Activated CD8-positive, alpha-beta memory T cell treated with anti-CD3 and anti-CD28 coated beads for 36 hours (primary cell): ENCODE measurements around the gene EXOC6B. TPM values are rescaled to one million over a fixed set of nuclear protein-coding genes. Genes with fewer than 3 reads are reported as not detected.

Experiments
- CTCF ChIA-PET: fragments of 350-600 bp; sonication (Branson Sonifier 250); formaldehyde crosslinking; loops from one replicate; lab custom pipeline; 2021; ENCODE audit warnings: antibody characterized with exemption; lab: Charles Lee
- POLR2A ChIA-PET: fragments of 350-600 bp; sonication (Branson Sonifier 250); formaldehyde crosslinking; loops from one replicate; lab custom pipeline; 2021; ENCODE audit warnings: antibody characterized with exemption; lab: Charles Lee
- total RNA-seq, 2 experiments: library from RNA; stranded (reverse); gene quantifications; one replicate each; pipeline ENCODE4 v1.2.3, GENCODE V29; 2021

Gene EXOC6B
- 1 to 10 TPM; 7.0 to 7.8 TPM for total RNA-seq

- ChIA-PET POLR2A (interaction anchor here (1.0 kb wide), 1 partner anchor 38 kb away, joined by 3 read pairs; no protein-coding TSS in a partner anchor), CTCF (no interaction called here)
Measured at GRCh38 chr2:72825257-72826155, at the start of gene EXOC6B. TSS of gene EXOC6B (minus strand) at chr2:72826033.

GRCh38 chr2:72871880-72872279, 46.0 kb upstream of the EXOC6B start:
- CTCF ChIA-PET: no interaction called here
- POLR2A ChIA-PET: interaction anchor here (0.6 kb wide), 1 partner anchor 350 kb away, joined by 8 read pairs; no protein-coding TSS in a partner anchor

DNA sequence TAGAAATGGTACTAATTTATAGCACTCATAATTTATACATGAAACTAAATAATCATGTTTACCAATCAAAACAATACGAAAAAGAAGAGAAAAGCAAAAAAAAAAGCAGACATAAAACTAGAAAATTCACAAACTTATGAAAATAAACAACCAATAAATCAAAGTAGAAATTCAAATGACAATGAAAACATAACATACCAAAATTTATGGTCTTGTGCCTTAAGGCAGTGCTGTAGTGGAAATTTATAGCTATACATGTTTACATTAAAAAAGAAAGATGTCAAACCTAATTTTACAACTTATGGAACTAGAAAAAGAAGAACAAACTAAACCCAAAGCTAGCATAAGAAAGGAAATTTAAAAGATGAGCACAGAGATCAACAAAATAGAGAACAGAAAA, 45.2 kb upstream of the EXOC6B start:
- CTCF ChIA-PET: interaction anchor here (1.4 kb wide), 1 partner anchor 16 kb away, joined by 4 read pairs; the partner anchor contains the start of gene SPR
- POLR2A ChIA-PET: no interaction called here

DNA sequence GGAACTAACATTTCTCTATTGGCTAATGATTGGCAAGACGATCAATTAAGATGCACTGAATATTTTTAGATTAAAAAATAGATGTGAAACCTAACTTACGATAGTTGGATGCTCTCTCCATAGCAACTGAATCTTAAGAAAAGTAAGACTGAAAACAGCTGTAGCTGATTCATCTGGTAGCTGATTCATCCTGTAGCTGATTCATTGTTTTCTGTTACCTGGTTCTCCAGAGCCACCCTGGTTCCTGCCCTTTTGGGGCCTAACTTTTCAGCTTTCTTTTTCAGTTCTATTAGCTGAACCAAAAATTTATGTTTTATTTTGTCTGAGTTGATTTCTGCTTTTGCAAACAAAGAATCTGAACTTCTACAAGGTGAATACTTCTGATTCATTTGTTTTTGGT, 38.7 kb upstream of the EXOC6B start:
- ChIA-PET POLR2A (no interaction called here), CTCF (interaction anchor here (1.1 to 1.6 kb wide), 2 partner anchors 28 to 93 kb away, joined by 5 read pairs; no protein-coding TSS in a partner anchor)

- POLR2A ChIA-PET: interaction anchor here (0.9 kb wide), 1 partner anchor 38 kb away, joined by 3 read pairs; no protein-coding TSS in a partner anchor
- CTCF ChIA-PET: interaction anchor here (0.6 to 1.7 kb wide), 12 partner anchors 20 to 118 kb away, joined by 3 to 5 read pairs (median 4); partner anchors contain the start of gene EMX1
Measured at GRCh38 chr2:72863046-72863445, 37.2 kb upstream of the EXOC6B start.

- ChIA-PET CTCF (interaction anchor here (0.6 to 1.7 kb wide), 14 partner anchors 21 to 315 kb away, joined by 3 to 5 read pairs (median 4); partner anchors contain the start of gene EMX1), POLR2A (no interaction called here)
Measured at GRCh38 chr2:72862239-72862988, 36.6 kb upstream of the EXOC6B start.

DNA sequence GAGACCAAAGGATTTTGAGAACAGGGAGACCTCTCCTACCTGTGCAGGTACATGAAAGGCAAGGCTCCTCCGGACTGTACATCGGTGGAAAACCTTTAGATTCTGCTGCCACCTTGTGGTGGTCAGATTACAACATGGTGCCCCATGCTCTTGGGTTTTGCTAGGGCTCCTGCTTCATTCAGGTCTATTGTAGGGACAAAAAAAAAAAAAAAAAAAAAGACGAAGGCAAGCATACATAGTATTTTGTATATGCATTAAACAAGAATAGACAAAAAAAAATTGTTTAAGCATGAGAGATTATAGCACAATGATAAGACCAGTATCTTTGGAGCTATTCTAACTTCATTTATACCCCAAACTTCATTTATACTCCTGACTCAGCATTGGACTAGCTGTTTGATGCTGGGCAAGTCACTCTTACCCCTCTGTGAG, 34.0 kb upstream of the EXOC6B start:
- ChIA-PET POLR2A (no interaction called here), CTCF (interaction anchor here (0.6 to 1.7 kb wide), 10 partner anchors 21 to 94 kb away, joined by 3 to 10 read pairs (median 5); no protein-coding TSS in a partner anchor)

- POLR2A ChIA-PET: no interaction called here
- CTCF ChIA-PET: no interaction called here
Measured at GRCh38 chr2:72851333-72851732, 25.5 kb upstream of the EXOC6B start.

DNA sequence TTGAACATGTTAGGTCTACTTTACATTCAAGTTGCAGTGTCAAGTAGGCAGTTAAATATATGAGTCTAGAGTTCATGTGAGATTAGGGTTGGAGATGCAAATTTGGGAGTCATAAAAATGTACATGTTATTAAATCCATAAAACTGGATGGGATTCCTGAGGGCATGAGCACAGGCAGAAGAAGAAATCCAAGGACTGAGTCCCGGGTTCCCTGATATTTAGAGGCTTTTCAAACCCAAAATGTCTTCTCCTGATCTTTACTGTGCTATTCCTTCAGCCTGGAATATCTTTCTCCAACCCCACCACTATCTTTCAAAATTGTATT, 23.3 kb upstream of the EXOC6B start:
- ChIA-PET CTCF (no interaction called here), POLR2A (no interaction called here)

DNA sequence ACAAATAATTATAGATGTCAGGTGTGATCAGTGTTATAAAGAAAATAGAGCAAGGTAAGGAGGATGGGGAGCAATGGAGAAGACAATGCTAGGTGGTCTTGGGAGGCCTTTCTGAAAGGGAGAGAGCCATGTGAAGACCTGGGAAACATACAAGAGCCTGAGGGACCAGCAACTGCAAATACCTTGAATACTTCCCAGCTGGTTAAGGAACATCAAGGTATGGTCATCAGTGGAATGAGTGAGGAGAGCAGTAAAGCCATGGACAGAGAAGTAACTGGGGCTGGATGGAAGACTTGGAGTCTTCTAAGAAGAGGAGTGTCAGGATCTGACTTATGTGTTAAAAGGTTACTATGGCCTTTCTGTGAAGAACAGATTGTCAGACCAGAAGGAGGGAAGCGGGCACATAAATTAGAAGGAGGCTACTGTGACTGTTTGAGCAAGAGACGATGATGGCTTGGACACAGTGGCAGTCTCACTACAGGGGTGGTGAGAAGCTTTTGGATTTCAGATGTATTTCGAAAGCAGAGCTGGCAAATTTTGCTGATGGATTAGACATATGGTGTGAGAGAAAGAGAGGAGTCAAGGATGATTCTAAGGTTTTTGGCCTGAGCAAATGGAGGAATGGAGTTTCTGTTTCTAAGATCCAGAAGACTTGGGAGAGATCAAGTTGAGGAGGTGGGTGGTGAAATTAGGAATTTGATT, 22.8 kb upstream of the EXOC6B start:
- CTCF ChIA-PET: no interaction called here
- POLR2A ChIA-PET: no interaction called here

- POLR2A ChIA-PET: no interaction called here
- CTCF ChIA-PET: no interaction called here
Measured at GRCh38 chr2:72847534-72848315, 21.9 kb upstream of the EXOC6B start.

DNA sequence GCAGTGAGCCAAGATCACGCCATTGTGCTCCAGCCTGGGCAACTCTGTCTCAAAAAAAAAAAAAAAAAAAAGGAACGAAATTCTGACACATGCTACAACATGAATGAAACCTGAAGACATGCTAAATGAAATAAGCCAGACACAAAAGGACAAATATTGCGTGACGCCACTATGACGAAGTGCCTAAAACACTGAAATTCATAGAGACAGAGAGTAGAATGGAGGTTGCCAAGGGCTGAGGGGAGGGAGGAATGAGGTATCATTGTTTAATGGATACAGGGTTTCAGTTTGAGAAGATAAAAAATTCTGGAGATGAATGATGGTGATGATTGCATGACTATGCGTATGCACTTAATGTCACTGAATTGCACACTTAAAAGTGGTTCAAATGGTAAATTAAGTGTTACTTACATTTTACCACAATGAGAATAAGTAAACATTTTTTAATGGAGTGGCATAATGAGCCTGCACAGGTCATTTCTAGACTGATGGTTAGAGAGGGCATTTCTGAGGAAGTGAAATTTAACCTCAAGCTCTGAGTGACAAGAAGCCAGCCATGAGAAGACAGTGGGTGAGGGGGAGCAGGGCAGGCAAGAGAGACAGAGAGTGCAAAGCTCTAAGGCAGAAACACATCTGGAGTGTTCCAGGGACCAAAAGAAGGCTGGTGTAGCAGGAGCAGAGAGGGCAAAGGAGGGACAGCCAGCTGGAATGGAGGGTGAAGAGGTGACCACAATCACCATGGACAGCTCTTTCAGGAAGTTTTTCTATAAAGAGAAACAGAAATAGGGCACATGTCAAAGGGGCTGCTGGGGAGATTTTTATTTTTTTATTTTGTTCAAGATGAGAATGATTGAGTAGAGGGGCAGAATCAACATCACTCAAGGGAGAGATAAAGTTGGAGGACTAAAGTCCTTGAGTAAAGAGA, 20.6 kb upstream of the EXOC6B start:
- CTCF ChIA-PET: no interaction called here
- POLR2A ChIA-PET: no interaction called here

DNA sequence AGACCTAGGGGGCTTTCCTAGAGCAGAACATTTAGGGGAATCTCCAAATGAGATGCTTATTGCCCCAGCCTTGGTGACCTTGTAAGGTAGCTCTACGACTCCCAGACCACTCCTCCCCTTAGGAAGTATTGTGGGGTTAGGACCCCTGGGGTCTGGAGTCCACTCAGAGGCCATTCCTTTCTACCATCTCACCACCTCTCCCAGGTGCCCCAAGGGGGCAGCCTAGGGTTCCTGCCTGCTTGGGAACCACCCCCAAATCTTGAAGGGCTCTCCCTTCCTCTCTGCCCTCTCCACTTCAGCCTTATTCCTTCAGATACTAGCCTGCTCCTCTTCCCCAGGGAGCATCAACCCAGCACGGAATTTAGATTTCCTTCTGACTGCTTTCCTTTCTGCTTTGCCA, 17.5 kb upstream of the EXOC6B start:
- ChIA-PET CTCF (interaction anchor here (2.4 kb wide), 1 partner anchor 49 kb away, joined by 6 read pairs; no protein-coding TSS in a partner anchor), POLR2A (no interaction called here)

- ChIA-PET CTCF (interaction anchor here (2.4 kb wide), 1 partner anchor 51 kb away, joined by 6 read pairs; no protein-coding TSS in a partner anchor), POLR2A (no interaction called here)
Measured at GRCh38 chr2:72841462-72842125, 15.8 kb upstream of the EXOC6B start.

DNA sequence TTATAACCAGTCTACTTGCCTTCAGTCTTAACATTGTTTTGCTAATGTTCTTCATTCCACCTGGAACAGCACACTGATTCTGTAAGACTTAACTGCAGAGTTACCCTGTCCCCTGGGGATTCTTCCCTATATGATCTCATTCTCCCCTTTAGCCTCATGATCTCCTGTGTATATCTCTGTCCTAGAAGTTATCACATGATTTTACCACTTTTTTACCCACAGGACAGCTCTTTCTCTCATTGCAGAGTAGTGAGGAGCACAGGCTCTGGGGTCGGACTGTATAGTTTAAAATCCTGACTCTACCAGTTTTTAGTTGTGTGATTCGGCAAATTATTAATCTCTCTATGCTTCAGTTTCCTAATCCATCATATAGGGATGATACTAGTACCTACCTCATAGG, 14.2 kb upstream of the EXOC6B start:
- CTCF ChIA-PET: no interaction called here
- POLR2A ChIA-PET: no interaction called here

DNA sequence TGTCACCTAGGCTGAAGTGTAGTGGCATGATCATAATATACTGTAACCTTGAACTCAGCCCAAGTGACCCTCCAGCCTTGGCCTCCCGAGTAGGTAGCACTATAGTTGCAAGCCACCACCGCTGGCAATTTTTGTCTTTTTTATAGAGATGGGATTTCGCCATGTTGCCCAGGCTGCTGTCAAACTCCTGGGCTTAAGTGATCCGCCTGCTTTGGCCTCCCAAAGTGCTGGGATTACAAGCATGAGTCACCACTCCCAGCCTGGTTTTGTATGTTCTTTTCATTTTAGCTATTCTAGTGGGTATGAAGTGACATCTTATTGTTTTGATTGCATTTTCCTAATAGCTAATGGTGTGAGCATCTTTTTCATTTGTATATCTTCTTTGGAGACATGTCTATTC, 11.3 kb upstream of the EXOC6B start:
- POLR2A ChIA-PET: no interaction called here
- CTCF ChIA-PET: no interaction called here

GRCh38 chr2:72835403-72835802, 9.6 kb upstream of the EXOC6B start:
- ChIA-PET POLR2A (no interaction called here), CTCF (interaction anchor here (0.8 kb wide), 1 partner anchor 67 kb away, joined by 3 read pairs; no protein-coding TSS in a partner anchor)
